ENCODE data around the gene PROB1. TPM values are rescaled to one million over a fixed set of nuclear protein-coding genes. Genes with fewer than 3 reads are reported as not detected.

The PROB1 gene
- total RNA-seq, 4 donors from 2014 or later = 26.8 to 81.4 (median 52.9) TPM

DNA sequence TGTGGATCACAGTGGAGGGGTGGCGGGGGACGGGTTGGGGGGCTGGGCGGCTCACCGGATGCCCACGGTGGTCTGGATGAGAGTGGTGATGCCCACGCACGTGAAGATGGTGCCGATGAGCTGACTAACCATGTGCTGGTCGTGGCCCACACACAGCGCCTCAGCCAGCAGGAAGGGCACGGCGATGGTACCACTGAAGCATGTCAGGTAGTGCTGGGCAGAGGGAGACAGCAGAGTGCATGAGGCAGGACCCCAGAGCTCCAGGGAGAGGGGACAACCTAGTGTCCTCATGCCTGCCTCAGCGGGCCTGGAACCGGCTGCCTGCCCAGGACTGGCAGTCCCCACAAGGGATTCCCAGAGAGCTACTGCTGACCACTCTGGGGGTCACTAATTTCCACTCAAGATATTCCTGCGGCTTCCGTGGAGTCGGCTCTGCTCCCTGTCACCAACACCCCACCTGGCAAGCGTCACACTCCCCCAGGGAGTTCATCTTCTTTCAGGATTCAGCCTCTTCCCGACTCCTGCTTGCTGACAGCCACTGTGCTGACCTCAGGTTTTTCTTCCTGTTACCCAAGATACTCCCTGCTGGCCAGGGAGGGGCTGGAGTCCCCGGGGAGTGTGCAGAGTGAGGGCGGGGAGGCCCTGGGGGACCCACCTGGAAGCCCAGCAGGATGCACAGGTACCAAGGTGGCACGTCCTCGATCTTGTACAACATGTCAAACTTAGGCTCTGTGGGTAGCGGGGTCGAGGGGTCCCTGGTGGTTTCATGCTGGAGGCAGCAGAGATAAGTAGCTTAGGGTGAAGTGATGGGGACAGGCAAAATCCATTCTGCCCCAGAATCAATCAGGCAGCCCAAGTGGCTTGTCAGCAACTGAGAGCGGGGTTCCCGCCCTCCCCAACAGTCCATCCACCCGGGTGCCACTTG lies 12.8 kb downstream of the PROB1 start:
- ATAC-seq = no peak
- intact Hi-C loops (cut with DNase I; ENCODE audit: low total_unique reads) = no loop called here
- Histone ChIP-seq H3K27ac (no peak overlapping the region), H3K36me3 (no peaks in the 10 kb centered on the region), H3K4me1 (peaks cover 10 to 11% of the 10 kb centered on the region in 2 donors), H3K27me3 (no peaks in the 10 kb centered on the region), H3K4me3 (no peak overlapping the region), H3K9me3 (no peaks in the 10 kb centered on the region)
- in situ Hi-C loops (cut with MboI; ENCODE audit: low sequenced_read_pairs in 4 of 4) = no loop called here
- DNase-seq = no peak
- TF ChIP-seq, protein P1, sequence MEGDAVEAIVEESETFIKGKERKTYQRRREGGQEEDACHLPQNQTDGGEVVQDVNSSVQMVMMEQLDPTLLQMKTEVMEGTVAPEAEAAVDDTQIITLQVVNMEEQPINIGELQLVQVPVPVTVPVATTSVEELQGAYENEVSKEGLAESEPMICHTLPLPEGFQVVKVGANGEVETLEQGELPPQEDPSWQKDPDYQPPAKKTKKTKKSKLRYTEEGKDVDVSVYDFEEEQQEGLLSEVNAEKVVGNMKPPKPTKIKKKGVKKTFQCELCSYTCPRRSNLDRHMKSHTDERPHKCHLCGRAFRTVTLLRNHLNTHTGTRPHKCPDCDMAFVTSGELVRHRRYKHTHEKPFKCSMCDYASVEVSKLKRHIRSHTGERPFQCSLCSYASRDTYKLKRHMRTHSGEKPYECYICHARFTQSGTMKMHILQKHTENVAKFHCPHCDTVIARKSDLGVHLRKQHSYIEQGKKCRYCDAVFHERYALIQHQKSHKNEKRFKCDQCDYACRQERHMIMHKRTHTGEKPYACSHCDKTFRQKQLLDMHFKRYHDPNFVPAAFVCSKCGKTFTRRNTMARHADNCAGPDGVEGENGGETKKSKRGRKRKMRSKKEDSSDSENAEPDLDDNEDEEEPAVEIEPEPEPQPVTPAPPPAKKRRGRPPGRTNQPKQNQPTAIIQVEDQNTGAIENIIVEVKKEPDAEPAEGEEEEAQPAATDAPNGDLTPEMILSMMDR (IDR thresholded peaks at IDR 0.05 in 4 of 5, conservative IDR thresholded peaks at IDR 0.05 in 1 of 5) = no peak
- TF ChIP-seq POLR2A (IDR thresholded peaks at IDR 0.05) = no peak

DNA sequence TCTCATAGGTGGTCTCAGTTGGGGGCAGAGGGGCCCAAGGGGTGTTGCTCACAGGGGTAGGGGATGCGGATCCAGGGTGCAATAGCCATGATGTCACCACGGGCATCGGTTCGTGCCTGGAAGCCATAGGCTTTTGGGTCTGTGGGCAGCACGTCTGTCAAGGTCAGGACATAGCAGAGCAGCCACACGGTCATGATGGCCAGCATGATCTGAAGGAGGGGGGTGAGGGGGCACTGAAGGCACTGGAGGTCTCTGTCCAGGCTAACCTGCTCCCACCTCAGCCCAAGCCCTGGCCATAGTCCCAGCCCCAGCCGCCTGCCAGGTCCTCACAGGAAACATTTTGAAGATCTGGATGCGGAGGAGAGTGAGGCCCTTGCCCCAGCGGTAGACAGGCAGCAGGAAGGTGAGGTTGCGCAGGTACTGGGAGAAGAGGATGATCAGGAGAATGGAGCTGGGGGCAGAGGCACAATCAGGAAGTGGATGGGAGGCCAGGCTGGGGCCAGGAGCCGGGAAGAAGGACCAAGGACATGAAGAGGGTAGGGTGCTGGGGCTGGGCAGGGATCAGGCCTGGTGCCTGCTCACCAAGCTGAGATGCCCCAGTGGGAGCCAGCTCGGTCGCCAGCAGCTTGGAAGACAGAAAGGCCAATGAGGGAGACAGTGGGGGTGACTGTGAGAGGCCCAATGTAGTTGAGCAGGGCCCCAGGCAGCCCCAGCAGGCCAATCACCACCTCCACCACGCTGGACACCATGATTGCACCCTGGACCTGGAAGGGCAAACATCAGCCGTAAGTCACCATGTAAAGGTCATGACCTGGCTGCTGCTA lies 15.1 kb downstream of the PROB1 start:
- ATAC-seq (no peak), DNase-seq (no peak)
- intact Hi-C loops (cut with DNase I; ENCODE audit: low total_unique reads) = no loop called here
- in situ Hi-C loops (cut with MboI; ENCODE audit: low sequenced_read_pairs in 4 of 4) = no loop called here
- Histone ChIP-seq H3K4me1 (peaks cover 1 to 8% of the 10 kb centered on the region in 2 donors), H3K36me3 (no peaks in the 10 kb centered on the region), H3K4me3 (no peak overlapping the region), H3K9me3 (no peaks in the 10 kb centered on the region), H3K27me3 (no peaks in the 10 kb centered on the region), H3K27ac (no peak overlapping the region)
- TF ChIP-seq, protein P1 (IDR thresholded peaks at IDR 0.05 in 4 of 5, conservative IDR thresholded peaks at IDR 0.05 in 1 of 5) = no peak
- no peak for TF ChIP-seq POLR2A (IDR thresholded peaks at IDR 0.05)

DNA sequence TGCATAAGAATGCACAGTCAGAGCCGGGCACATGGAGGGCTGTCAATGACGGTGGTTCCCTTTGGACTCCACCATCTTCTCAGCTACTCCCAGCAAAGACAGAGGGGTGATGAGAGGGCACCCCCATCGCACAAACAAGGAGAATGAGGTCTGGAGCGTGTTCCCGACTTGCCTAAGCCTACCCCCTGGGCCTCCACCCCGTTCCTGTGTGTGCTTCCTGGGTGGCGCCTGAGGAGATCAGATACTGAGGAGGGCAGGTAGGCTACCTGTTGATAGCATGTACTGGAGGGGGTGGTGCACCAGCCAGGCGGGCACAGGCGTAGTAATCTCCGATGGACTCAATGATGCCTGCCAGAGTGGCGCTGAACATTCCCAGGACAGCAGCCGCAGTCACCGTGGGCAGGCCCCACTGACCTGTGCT lies 16.0 kb downstream of the PROB1 start:
- TF ChIP-seq POLR2A (IDR thresholded peaks at IDR 0.05) = no peak
- TF ChIP-seq, protein P1 (IDR thresholded peaks at IDR 0.05 in 4 of 5, conservative IDR thresholded peaks at IDR 0.05 in 1 of 5) = no peak
- in situ Hi-C loops (cut with MboI; ENCODE audit: low sequenced_read_pairs in 4 of 4) = no loop called here
- Histone ChIP-seq H3K4me3 (no peak overlapping the region), H3K27ac (no peak overlapping the region), H3K27me3 (no peaks in the 10 kb centered on the region), H3K4me1 (peaks cover 5 to 8% of the 10 kb centered on the region in 2 donors), H3K36me3 (no peaks in the 10 kb centered on the region), H3K9me3 (no peaks in the 10 kb centered on the region)
- intact Hi-C loops (cut with DNase I; ENCODE audit: low total_unique reads) = no loop called here
- ATAC-seq = no peak
- no peak for DNase-seq

DNA sequence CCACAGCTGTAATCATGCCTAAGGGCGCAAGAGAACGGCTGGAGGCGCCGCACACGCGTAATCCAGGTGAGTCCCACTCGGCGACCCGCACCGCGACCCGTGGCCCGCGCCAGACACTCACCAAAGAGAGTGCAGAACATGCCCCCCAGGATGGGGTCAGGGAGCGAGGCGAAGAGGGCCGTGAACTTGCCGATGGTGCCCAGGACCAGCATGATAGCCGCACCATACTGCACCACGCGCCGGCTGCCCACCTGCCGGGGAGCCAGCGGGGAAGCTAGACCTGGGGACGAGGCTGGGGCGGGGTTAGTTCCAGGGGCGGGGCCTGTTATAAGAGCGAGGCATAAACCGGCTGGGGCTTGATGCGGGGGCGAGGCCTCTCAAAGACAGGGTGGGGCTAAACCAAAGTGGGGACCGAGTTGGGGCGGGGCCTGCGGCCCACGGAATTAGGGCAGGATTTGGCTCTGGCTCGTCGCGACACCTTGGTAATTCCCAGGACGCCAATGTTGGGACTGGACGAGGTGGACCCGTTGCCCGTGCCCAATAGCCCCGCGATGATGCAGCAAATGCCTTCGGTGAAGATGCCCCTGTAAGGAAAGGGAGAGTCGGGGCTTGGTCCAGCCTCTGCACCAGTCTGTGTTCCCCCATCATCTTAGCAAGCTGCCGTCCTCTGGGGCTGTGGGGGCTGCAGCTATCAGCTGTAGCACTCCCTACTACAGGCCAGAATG lies 16.6 kb downstream of the PROB1 start:
- ATAC-seq (no peak), DNase-seq (no peak)
- H3K9me3 ChIP-seq = no peaks in the 10 kb centered on the region
- TF ChIP-seq, protein P1 (IDR thresholded peaks at IDR 0.05 in 4 of 5, conservative IDR thresholded peaks at IDR 0.05 in 1 of 5) = no peak
- TF ChIP-seq POLR2A (IDR thresholded peaks at IDR 0.05) = no peak
- no peak overlapping the region for H3K27ac ChIP-seq
- no peak overlapping the region for H3K4me3 ChIP-seq
- intact Hi-C loops (cut with DNase I; ENCODE audit: low total_unique reads) = no loop called here
- peaks cover 10 to 14% of the 10 kb centered on the region in 2 donors for H3K4me1 ChIP-seq
- H3K27me3 ChIP-seq = no peaks in the 10 kb centered on the region
- in situ Hi-C loops (cut with MboI; ENCODE audit: low sequenced_read_pairs in 4 of 4) = no loop called here
- no peaks in the 10 kb centered on the region for H3K36me3 ChIP-seq

All from gastrocnemius medialis (tissue), 4 donors.